Calu3 (cell line): ENCODE data around the gene SFXN4. TPM values are rescaled to one million over a fixed set of nuclear protein-coding genes. Genes with fewer than 3 reads are reported as not detected.

Experiments used
- BruUV-seq: library from RNA; stranded (reverse); fragments of 400-500 nt; replicated peaks from 2 replicates; lab custom pipeline; 2021; lab: Mats Ljungman, UMichigan
- CTCF ChIA-PET: fragments of 300-600 bp; sonication (Branson Sonifier 250); formaldehyde crosslinking; loops from one replicate; lab custom pipeline; 2022; ENCODE audit warnings: antibody characterized with exemption; lab: Charles Lee
- DNase-seq: peaks from one replicate; pipeline ENCODE4 v3.0.0; 2022
- H3K27ac Mint-ChIP-seq: one replicate; pipeline ENCODE4 v1.8.0; 2022; ENCODE audit warnings: mixed read lengths; ENCODE audit not compliant: unreplicated experiment
- H3K27me3 Mint-ChIP-seq: one replicate; pipeline ENCODE4 v1.8.0; 2022; ENCODE audit warnings: mixed read lengths; ENCODE audit not compliant: unreplicated experiment
- H3K36me3 Mint-ChIP-seq: one replicate; pipeline ENCODE4 v1.8.0; 2022; ENCODE audit warnings: mild to moderate bottlenecking, moderate library complexity, mixed read lengths; ENCODE audit not compliant: insufficient read depth, unreplicated experiment
- H3K4me1 Mint-ChIP-seq: one replicate; pipeline ENCODE4 v1.8.0; 2022; ENCODE audit warnings: mild to moderate bottlenecking, low read depth, mixed read lengths; ENCODE audit not compliant: unreplicated experiment
- H3K4me3 Mint-ChIP-seq: one replicate; pipeline ENCODE4 v1.8.0; 2022; ENCODE audit warnings: mild to moderate bottlenecking, low read depth, moderate library complexity, mixed read lengths; ENCODE audit not compliant: unreplicated experiment
- H3K9me3 Mint-ChIP-seq: one replicate; pipeline ENCODE4 v1.8.0; 2022; ENCODE audit warnings: low read depth, mixed read lengths; ENCODE audit not compliant: unreplicated experiment
- CTCF ChIP-seq: fragments of 200-600 bp; IDR thresholded peaks from one replicate; pipeline ENCODE4 v1.8.0; 2022; ENCODE audit warnings: antibody characterized with exemption; ENCODE audit not compliant: unreplicated experiment
- intact Hi-C: fragments of 100-400 bp; cut with micrococcal nuclease; formaldehyde crosslinking; loops from one replicate; pipeline ENCODE4 v1.10.0; 2022; ENCODE audit not compliant: unreplicated experiment
- total RNA-seq: library from RNA; stranded (reverse); gene quantifications from 2 replicates; pipeline ENCODE4 v1.2.3, GENCODE V29; 2022

SFXN4 gene
- total RNA-seq, 1 experiment from 2014 or later: 19.9 TPM

- H3K9me3 Mint-ChIP-seq: no peaks in the 10 kb centered on the region
- peaks cover 15% of the 10 kb centered on the region for H3K36me3 Mint-ChIP-seq
- intact Hi-C loops: no loop called here
- TSS peak; percentile 78 for BruUV-seq
- peak within 1 kb of the TSS; percentile 94 for H3K4me3 Mint-ChIP-seq
- peak; percentile 94 for DNase-seq
- TF ChIP-seq CTCF: no peak
- H3K27ac Mint-ChIP-seq: peak within 1 kb of the TSS; percentile 89
- CTCF ChIA-PET: no interaction called here
- H3K4me1 Mint-ChIP-seq: peaks cover 8% of the 10 kb centered on the region
- H3K27me3 Mint-ChIP-seq: no peaks in the 10 kb centered on the region
Observed at GRCh38 chr10:119178372-119179119, 13.0 kb upstream of the SFXN4 start, which contains the start of gene PRDX3. Gene PRDX3 (minus strand): TSS chr10:119178812. CDS start chr10:119178790, 22 bp downstream.

GRCh38 chr10:119177708-119178371 lies 12.3 kb upstream of the SFXN4 start:
- DNase-seq: no peak
- BruUV-seq: no TSS peak
- H3K36me3 Mint-ChIP-seq: peaks cover 15% of the 10 kb centered on the region
- TF ChIP-seq CTCF: no peak
- CTCF ChIA-PET: no interaction called here
- H3K9me3 Mint-ChIP-seq: no peaks in the 10 kb centered on the region
- H3K4me1 Mint-ChIP-seq: peaks cover 8% of the 10 kb centered on the region
- intact Hi-C loops: no loop called here
- H3K27me3 Mint-ChIP-seq: no peaks in the 10 kb centered on the region
- H3K27ac Mint-ChIP-seq: peak overlapping the region; percentile 89
- peak overlapping the region; percentile 94 for H3K4me3 Mint-ChIP-seq

- Mint-ChIP-seq H3K4me3 (no peak overlapping the region), H3K27me3 (no peaks in the 10 kb centered on the region), H3K36me3 (peaks cover 17% of the 10 kb centered on the region), H3K27ac (no peak overlapping the region), H3K4me1 (peaks cover 8% of the 10 kb centered on the region), H3K9me3 (no peaks in the 10 kb centered on the region)
- intact Hi-C loops: no loop called here
- TSS peak; percentile 11 for BruUV-seq
- no peak for DNase-seq
- TF ChIP-seq CTCF: no peak
- CTCF ChIA-PET: no interaction called here
Observed at GRCh38 chr10:119176166-119176565, 10.7 kb upstream of the SFXN4 start.

- Mint-ChIP-seq H3K27me3 (no peaks in the 10 kb centered on the region), H3K27ac (no peak overlapping the region), H3K4me3 (no peak overlapping the region), H3K4me1 (peaks cover 8% of the 10 kb centered on the region), H3K36me3 (peaks cover 19% of the 10 kb centered on the region), H3K9me3 (no peaks in the 10 kb centered on the region)
- no TSS peak for BruUV-seq
- CTCF ChIA-PET: no interaction called here
- no peak for TF ChIP-seq CTCF
- intact Hi-C loops: no loop called here
- DNase-seq: no peak
Observed at GRCh38 chr10:119174109-119174508, 8.6 kb upstream of the SFXN4 start.
